Stimulated activated CD4-positive, alpha-beta T cell treated with anti-CD3 and anti-CD28 coated beads, Interleukin-4, amount 100 ng/mL, for 24 hours (primary cell): ENCODE results near the gene TBCK.
"Not testable (repeated sequence)": the region's sequence is repeated elsewhere in the genome, so short reads cannot be mapped to it uniquely, and the experiment has no call there.

Experiments used
- DNase-seq: peaks from one replicate; pipeline ENCODE4 v3.0.0-alpha.2; 2020

The TBCK gene

GRCh38 chr4:106277140-106277675 lies 38.8 kb downstream of the TBCK start:
- DNase-seq = no peak

GRCh38 chr4:106273831-106274230 lies 42.2 kb downstream of the TBCK start:
- no peak for DNase-seq

DNA sequence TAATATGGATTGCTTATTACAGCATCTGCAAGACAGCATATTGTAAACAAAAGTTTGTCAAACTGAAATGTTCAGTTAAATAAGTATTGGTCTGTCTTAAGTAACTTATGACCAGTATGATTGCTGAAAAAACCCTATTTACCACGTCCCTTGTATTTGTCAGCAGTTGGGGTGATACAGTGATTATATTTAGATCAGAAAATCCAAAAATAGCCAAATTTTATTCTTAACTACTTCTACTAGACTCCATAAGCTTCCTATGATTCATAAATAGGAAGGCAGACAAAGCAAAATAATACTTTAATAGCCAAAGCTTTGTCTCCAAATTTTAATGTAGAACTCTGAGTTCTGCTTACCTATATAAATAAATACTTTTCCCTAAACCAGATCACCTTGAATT lies 45.3 kb downstream of the TBCK start:
- DNase-seq = no peak

DNA sequence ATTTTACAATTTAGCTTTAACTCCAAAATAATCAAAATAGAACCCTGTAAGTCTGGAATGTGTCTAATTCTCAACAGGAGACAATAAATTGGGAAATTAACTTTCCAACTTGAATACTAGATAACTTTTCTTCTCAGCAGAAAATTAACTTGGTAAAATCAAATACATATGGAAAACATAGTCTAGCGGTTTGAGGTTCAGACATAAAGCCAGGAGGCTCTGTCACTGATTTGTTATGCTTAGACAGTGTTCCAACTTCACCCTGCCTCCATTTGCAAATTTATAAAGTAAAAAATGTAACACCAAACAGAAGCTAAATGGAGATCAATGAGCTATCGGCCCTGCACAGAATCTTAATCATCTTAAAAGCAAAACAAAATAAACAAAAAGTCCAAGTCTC lies 46.3 kb downstream of the TBCK start:
- DNase-seq = no peak

GRCh38 chr4:106268786-106269185 lies 47.2 kb downstream of the TBCK start:
- DNase-seq = no peak

DNA sequence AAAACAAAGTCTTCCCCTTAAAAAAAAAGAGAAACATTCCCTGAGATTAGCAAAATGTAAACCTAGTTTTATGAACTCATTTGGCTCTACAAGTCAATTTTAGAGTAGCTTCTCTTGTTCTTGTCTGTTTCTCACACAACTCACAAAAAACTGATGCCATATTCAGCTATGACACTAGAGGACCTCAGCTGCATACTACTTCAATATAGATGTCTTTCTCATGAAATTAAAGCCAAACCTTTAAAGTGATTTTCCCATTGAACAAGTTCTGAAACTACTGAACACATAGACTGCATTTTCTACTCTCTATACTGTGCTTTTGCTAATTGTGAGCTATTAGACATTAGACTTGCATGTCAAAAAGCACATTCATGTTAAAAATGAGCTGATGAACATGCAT lies 49.8 kb downstream of the TBCK start:
- DNase-seq = no peak

- DNase-seq = no peak
These were observed 51.7 kb downstream of the TBCK start for GRCh38 chr4:106264331-106264728.

DNA sequence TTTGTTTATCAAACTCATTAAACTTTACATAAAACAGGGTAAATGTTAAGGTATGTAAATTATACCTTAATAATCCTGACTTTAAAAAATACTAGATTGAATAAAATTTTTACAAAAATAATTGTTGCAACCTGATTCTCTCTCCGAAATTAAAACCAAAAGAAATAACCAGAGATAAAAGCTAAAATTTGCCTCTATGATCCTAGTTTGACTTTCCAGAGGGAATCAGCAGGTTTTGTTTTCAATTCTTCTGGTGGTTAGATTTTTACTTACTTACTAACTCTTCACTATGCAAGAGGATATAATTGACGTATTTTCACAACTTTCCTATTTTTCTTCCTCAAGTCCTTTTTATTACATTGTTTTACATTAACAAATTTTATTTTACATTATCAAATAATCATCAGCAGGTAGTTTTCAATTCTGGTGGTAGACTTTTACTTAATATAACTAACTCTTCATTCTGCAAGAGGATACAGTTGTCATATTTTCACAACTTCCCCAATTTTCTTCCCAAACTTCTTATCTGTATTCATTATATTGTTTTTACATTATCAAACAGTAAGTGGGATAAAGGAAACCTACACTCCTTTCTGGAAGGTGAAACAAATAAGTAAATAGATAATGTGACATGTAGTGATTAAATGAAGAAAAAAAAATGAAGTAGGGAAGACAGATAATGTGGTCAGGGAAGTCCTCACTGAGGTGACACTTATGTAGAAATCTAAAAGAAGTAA lies 52.2 kb downstream of the TBCK start:
- DNase-seq = no peak

DNA sequence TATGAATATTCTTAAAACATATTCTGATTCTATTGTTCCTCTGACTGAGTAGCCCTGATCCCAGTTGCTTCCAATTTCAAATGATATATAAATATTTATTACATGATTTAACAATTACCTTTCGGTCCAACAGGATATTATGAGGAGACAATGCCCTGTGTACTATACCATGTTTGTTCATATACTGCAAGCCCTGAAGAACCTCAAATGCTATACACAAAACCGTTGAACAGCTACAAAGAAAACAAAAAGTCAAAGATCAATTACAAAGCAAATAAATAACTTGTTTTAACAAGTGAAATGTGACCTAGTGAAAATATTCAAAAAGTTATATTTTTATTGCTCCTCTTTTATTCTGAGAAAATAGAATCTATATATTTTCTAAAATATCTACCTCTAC lies 54.0 kb downstream of the TBCK start:
- no peak for DNase-seq

- DNase-seq = no peak
These were observed 57.6 kb downstream of the TBCK start for GRCh38 chr4:106258145-106259045.

DNA sequence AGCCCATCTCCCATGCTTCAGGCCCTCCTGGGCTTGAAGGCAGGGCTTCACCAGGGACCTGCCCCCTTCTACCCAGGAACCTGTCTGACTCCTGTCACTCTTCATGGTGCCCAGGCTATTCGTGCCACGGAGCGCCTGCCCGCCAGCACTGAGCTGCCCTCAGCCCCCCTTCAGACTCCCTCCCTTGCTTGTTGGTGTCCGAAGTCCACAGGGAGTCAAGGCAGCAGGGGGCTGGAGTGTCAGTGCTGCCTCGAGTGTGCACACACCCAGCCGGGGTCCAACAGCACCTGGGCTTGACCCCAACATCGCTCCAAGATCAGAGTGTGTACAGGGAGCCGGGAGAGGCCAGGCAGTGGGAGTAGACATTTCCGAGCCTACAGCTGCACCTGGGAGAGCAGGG lies 59.8 kb downstream of the TBCK start:
- DNase-seq = no peak

DNA sequence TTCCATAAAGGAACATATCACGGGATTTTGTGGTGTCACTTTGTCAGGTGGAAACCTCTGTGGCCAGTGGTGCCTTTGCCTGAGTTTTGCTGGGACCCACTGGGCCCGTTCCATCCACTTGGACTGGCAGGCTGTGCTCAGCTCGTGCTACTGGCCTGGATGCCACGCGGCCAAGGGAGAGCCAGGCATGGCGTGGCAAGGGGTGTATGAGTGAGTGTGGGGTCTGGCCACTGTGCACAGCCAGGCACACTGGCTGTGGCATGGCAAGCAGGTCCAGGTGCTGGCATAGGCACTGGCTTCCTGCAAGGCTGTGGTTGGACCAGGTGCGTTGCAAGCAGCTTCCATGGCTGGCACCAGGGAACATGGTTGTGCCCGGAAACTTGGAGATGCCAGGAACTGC lies 60.8 kb downstream of the TBCK start:
- no peak for DNase-seq

- DNase-seq = no peak
These were observed 62.5 kb downstream of the TBCK start for GRCh38 chr4:106253364-106254129.

DNA sequence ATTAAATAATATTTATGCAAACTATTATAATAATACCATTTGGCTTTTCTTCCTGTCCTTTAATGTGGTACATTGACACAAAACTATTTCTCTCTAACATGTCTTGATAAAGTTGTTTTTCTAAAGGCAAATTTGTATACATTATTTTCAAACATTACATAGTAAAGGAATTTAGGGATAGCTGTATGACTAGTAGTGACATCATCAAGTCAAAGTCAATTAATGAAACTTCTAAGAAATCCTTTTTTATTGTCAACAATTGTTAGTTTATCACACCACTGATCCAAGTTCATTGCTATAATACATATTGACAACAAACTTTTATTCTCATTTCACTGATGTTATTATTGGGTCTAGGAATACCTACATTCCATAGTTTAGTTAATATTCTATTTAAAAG lies 68.4 kb downstream of the TBCK start:
- no peak for DNase-seq

DNA sequence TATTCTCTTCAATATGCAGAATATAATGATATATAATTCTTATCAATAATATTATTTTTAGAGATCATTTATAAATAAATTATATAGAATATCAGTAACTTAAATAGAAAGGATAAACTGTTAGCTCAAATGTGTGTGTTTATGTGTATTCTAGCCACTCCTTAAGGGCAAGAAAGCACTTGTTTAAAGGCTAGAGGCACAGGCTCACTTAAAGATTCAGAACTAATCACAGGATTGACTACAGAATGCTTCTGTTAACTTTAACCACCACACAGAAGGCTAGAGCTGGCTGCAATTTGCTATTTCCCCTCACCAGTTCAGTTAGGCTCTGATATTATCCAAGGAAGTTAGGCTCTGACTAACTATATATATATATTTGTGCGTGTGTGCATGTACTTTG lies 69.6 kb downstream of the TBCK start:
- DNase-seq = no peak

- no peak for DNase-seq
These were observed 70.8 kb downstream of the TBCK start for GRCh38 chr4:106245176-106245575.

- no peak for DNase-seq
These were observed 75.3 kb downstream of the TBCK start for GRCh38 chr4:106240699-106241098.

GRCh38 chr4:106238820-106239420 lies 77.1 kb downstream of the TBCK start:
- no peak for DNase-seq

GRCh38 chr4:106231931-106232330 lies 84.1 kb downstream of the TBCK start:
- no peak for DNase-seq

GRCh38 chr4:106222548-106222947 lies 93.5 kb downstream of the TBCK start:
- DNase-seq = no peak

DNA sequence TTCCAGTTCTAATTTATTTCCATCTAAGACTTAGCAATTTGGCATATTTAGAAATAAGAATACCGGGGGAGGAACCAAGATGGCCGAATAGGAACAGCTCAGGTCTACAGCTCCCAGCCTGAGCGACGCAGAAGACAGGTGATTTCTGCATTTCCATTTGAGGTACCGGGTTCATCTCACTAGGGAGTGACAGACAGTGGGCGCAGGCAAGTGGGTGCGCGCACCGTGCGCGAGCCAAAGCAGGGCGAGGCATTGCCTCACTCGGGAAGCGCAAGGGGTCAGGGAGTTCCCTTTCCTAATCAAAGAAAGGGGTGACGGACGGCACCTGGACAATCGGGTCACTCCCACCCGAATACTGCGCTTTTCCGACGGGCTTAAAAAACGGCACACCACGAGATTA lies 102.7 kb downstream of the TBCK start:
- not testable (repeated sequence) for DNase-seq

DNA sequence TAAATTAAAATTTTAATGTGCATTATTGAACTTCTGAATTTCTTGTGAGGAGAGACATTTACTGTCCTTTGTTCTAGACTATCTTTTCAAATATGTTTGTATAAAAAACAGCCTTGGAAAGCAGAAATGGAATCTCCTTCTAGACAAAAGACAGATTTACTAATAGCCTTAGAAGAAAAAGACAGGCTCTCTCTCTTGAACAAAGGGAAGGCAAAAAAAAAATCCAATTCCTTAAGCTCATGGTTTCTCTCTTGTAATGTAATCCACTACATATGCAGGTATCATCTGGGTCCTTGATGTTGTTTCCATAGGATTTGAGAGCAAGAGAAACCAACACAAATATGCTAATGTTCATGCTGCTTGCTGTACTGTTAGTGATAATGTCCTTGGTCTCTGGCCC lies 106.0 kb downstream of the TBCK start:
- DNase-seq = no peak
